Body of pancreas (tissue), 4 donors: Measurements from ENCODE around the gene CTIF.

Experiments used
- CTCF ChIP-seq, 7 experiments: fragments of 450-650 bp in 4 of 7; fragments of 200-600 bp in 3 of 7; sonication (generic) in 3 of 7; IDR thresholded peaks; one replicate each; pipeline ENCODE4 v1.5.1; 2016 to 2019; ENCODE audit warnings: antibody characterized with exemption in 7 of 7
- POLR2A ChIP-seq, 3 donors: fragments of 450-650 bp; IDR thresholded peaks; one replicate each; pipeline ENCODE4 v1.6.1; 2016; ENCODE audit warnings: antibody characterized with exemption in 3 of 3, mild to moderate bottlenecking in 2 of 3

DNA sequence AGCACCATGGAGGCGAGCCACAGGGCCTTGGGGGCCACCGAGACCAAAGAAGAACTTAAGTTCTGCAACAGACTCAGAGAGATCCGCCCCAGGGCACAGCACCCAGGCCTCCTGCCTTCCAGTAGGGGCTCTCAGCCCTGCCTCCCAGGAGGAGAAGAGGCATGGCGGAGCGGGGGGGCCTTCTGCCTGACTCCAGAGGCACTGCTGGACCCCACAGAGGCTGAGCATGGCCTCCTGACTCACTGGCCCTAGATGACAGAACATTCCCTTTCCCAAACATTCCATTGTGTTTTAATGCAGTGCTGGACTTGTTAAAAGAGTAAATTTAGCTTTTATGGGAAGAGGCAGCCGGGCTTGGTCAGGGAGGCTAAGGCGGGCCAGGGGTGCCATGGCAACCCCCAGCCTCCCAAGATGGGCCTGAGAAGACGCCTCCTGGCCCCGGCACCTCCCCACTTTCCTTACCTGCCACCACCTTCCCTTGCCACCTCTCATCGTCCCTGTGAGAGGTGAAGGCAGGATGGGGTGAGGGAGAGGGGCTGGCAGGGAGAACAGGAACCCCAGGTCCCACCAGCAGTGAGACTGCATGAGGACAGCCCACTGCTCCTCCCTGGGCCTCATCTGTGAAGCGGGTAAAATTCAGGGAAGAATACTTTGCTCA is 346.6 kb downstream of the CTIF start:
- TF ChIP-seq CTCF (IDR thresholded peaks at IDR 0.05) (no peak), POLR2A (IDR thresholded peaks at IDR 0.05) (no peak)
